ENCODE measurements around the gene ASCL5. TPM values are rescaled to one million over a fixed set of nuclear protein-coding genes. Genes with fewer than 3 reads are reported as not detected.

The ASCL5 gene
- total and polyA plus RNA-seq, 9 of the 15 experiments (the other 6 are each of a cell fraction or from before 2014, with no cell fraction given), result 0.09 TPM; not detected in 8

DNA sequence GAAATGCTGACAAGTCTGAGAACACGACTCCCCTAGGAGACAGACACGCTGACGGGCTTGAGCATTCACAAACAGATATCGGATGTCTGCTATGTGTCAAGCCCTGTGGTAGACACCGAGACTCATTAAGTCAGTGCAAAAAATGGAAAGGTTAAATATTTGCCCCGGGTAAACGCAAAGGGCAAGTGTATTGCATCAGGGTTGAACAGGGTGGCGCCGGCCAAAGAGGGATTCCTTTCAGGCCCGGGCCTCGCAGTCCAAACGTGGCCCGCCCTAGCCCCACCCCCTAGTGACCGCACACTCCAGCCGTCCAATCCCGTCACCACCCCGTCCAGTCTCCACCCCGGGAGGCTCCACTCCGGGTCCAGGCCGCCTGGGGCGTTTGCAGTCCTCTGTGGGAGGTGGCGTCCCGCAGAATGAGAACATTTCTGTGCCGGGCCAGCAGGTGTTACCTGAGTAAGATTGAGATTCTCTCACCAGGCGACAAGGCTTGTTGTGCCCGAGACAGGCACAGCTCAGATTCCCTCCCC, 43.6 kb upstream of the ASCL5 start (continued):
- TF ChIP-seq ZNF274 (IDR thresholded peaks at IDR 0.05; ENCODE audit: borderline replicate concordance, low read depth, low read length) (no peak), DNMT1 (IDR thresholded peaks at IDR 0.05) (no peak), CREB1 (IDR thresholded peaks at IDR 0.05) (peak; percentile 31; the same call in 1 of the 2 replicates), CREB1 (CRISPR knock-in tag; IDR thresholded peaks at IDR 0.05) (peak; percentile 35; the same call in 1 of the 2 replicates), ZBTB1 (CRISPR knock-in tag; IDR thresholded peaks at IDR 0.05; ENCODE audit: borderline replicate concordance, low read depth) (no peak), DPF2 (IDR thresholded peaks at IDR 0.05) (peak; percentile 79), CBFA2T2 (conservative IDR thresholded peaks at IDR 0.05) (no peak), TCF3 (CRISPR knock-in tag; IDR thresholded peaks at IDR 0.05) (peak; percentile 62), CTBP1 (IDR thresholded peaks at IDR 0.05; ENCODE audit: borderline replicate concordance) (peak; percentile 87), NCOA1 (IDR thresholded peaks at IDR 0.05; ENCODE audit: low read depth) (no peak), ZBTB11 (CRISPR knock-in tag; IDR thresholded peaks at IDR 0.05) (no peak), ZNF717 (CRISPR knock-in tag; IDR thresholded peaks at IDR 0.05) (no peak), TCF15 (CRISPR knock-in tag; IDR thresholded peaks at IDR 0.05) (peak; percentile 80; the same call in 1 of the 2 replicates), PCBP2 (IDR thresholded peaks at IDR 0.05; ENCODE audit: low read depth, low read length, poor library complexity, severe bottlenecking) (no peak), ARNT (IDR thresholded peaks at IDR 0.05) (no peak; a peak in 1 of 4 replicates), PTBP1 (IDR thresholded peaks at IDR 0.05; ENCODE audit: low read depth, low read length) (no peak), KLF16 (IDR thresholded peaks at IDR 0.05) (no peak), ZNF232 (CRISPR knock-in tag; IDR thresholded peaks at IDR 0.05) (no peak), ZNF668 (CRISPR knock-in tag; IDR thresholded peaks at IDR 0.05) (no peak), RHOXF2B (CRISPR knock-in tag; conservative IDR thresholded peaks at IDR 0.05) (no peak), MYC (IDR thresholded peaks at IDR 0.05; ENCODE audit: low read depth, low read length) (peak; percentile 95), MYC (CRISPR knock-in tag; IDR thresholded peaks at IDR 0.05; ENCODE audit: borderline replicate concordance, low read depth) (no peak), FOS (IDR thresholded peaks at IDR 0.05; ENCODE audit: extremely low read depth, insufficient read length) (no peak), ZNF408 (CRISPR knock-in tag; IDR thresholded peaks at IDR 0.05; ENCODE audit: low read depth) (no peak)
- TF ChIP-seq, protein P1, sequence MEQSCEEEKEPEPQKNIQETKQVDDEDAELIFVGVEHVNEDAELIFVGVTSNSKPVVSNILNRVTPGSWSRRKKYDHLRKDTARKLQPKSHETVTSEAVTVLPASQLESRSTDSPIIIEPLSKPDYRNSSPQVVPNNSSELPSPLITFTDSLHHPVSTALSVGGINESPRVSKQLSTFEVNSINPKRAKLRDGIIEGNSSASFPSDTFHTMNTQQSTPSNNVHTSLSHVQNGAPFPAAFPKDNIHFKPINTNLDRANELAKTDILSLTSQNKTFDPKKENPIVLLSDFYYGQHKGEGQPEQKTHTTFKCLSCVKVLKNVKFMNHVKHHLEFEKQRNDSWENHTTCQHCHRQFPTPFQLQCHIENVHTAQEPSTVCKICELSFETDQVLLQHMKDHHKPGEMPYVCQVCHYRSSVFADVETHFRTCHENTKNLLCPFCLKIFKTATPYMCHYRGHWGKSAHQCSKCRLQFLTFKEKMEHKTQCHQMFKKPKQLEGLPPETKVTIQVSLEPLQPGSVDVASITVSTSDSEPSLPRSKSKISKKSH (CRISPR knock-in tag; IDR thresholded peaks at IDR 0.05), result no peak

Data from K562 (cell line).